HepG2 (cell line): Measurements from ENCODE around the gene DUS1L. TPM values are rescaled to one million over a fixed set of nuclear protein-coding genes. Genes with fewer than 3 reads are reported as not detected.

Experiments used
- ATRX ChIP-seq: sonication (generic); formaldehyde crosslinking; IDR thresholded peaks from 2 replicates; pipeline ENCODE4 v1.4.0; 2020; ENCODE audit warnings: missing genetic modification reagents, borderline replicate concordance
- BORCS8-MEF2B ChIP-seq: sonication (generic); formaldehyde crosslinking; IDR thresholded peaks from 2 replicates; pipeline ENCODE4 v1.8.0; 2022; ENCODE audit warnings: mild to moderate bottlenecking, missing genetic modification reagents
- DZIP1 ChIP-seq: sonication (generic); formaldehyde crosslinking; IDR thresholded peaks from 2 replicates; pipeline ENCODE4 v1.5.0; 2020; ENCODE audit warnings: mild to moderate bottlenecking, missing genetic modification reagents
- FOXK2 ChIP-seq: fragments of 450-650 bp; IDR thresholded peaks from 2 replicates; pipeline ENCODE4 v1.6.1; 2016
- MAZ ChIP-seq, 2 experiments: sonication (generic) in 1 of 2; formaldehyde crosslinking in 1 of 2; IDR thresholded peaks; 2 replicates each; pipeline versions ENCODE4 v1.5.0 to v1.6.1; 2012 to 2020; ENCODE audit warnings: low read depth in 2 of 2, mild to moderate bottlenecking in 2 of 2, borderline replicate concordance in 1 of 2, improper control_type of control experiment in 1 of 2, low read length in 1 of 2, missing genetic modification reagents in 1 of 2, moderate library complexity in 1 of 2
- MTA1 ChIP-seq: sonication (generic); formaldehyde crosslinking; IDR thresholded peaks from 2 replicates; pipeline ENCODE4 v1.4.0; 2020; ENCODE audit warnings: missing genetic modification reagents, mild to moderate bottlenecking, borderline replicate concordance
- MTA3 ChIP-seq: sonication (generic); formaldehyde crosslinking; IDR thresholded peaks from 2 replicates; pipeline ENCODE4 v1.4.0; 2020; ENCODE audit warnings: missing genetic modification reagents
- MXD4 ChIP-seq: IDR thresholded peaks from 2 replicates; pipeline ENCODE4 v1.6.1; 2016; ENCODE audit warnings: mild to moderate bottlenecking, missing biosample characterization, missing genetic modification reagents
- NFKB2 ChIP-seq: sonication (generic); formaldehyde crosslinking; IDR thresholded peaks from 2 replicates; pipeline ENCODE4 v1.4.0; 2020; ENCODE audit warnings: missing genetic modification reagents, borderline replicate concordance
- NFRKB ChIP-seq: fragments of 450-650 bp; IDR thresholded peaks from 2 replicates; pipeline ENCODE4 v1.6.1; 2017
- PITX1 ChIP-seq: sonication (generic); formaldehyde crosslinking; IDR thresholded peaks from 2 replicates; pipeline ENCODE4 v1.5.1; 2020; ENCODE audit warnings: mild to moderate bottlenecking, missing genetic modification reagents
- SMARCE1 ChIP-seq: fragments of 450-650 bp; IDR thresholded peaks from 2 replicates; pipeline ENCODE4 v1.6.1; 2017; ENCODE audit warnings: borderline replicate concordance
- YEATS4 ChIP-seq: sonication (generic); formaldehyde crosslinking; IDR thresholded peaks from 2 replicates; pipeline ENCODE4 v1.4.0; 2020; ENCODE audit warnings: missing genetic modification reagents, borderline replicate concordance
- ZNF235 ChIP-seq: sonication (generic); formaldehyde crosslinking; IDR thresholded peaks from 2 replicates; pipeline ENCODE4 v1.8.1; 2023; ENCODE audit warnings: mild to moderate bottlenecking, missing genetic modification reagents, borderline replicate concordance
- ZNF251 ChIP-seq: sonication (generic); formaldehyde crosslinking; IDR thresholded peaks from 2 replicates; pipeline ENCODE4 v1.9.0; 2021; ENCODE audit warnings: mild to moderate bottlenecking, missing genetic modification reagents
- ZNF264 ChIP-seq: sonication (generic); formaldehyde crosslinking; IDR thresholded peaks from 2 replicates; pipeline ENCODE4 v1.4.0; 2020; ENCODE audit warnings: missing genetic modification reagents
- ZNF589 ChIP-seq: sonication (generic); formaldehyde crosslinking; conservative IDR thresholded peaks from 2 replicates; pipeline ENCODE4 v1.8.0; 2022; ENCODE audit warnings: mild to moderate bottlenecking, moderate library complexity, missing genetic modification reagents
- ZNF891 ChIP-seq: sonication (generic); formaldehyde crosslinking; IDR thresholded peaks from 2 replicates; pipeline ENCODE4 v1.5.0; 2020; ENCODE audit warnings: mild to moderate bottlenecking, missing genetic modification reagents
- polyA plus RNA-seq, 8 experiments: library from polyadenylated mRNA; depleted of rRNA in 3 of 8; stranded (reverse) in 7 of 8; unstranded in 1 of 8; fragments of >200 nt; fragmentation: Illumina TruSeq in 4 of 8; extraction: Trizol in 4 of 8; gene quantifications; 2 replicates each; pipeline versions ENCODE4 v1.2.1 to v1.2.3, GENCODE V29; 2011 to 2016; ENCODE audit warnings: low read depth in 4 of 8, missing spikeins in 1 of 8, mixed read lengths in 1 of 8; ENCODE audit not compliant: insufficient read depth in 1 of 8
- total RNA-seq, 5 experiments: library from RNA; depleted of rRNA; stranded (reverse); fragments of >200 nt; fragmentation: Illumina TruSeq; extraction: Trizol; gene quantifications; 2 replicates each; pipeline ENCODE4 v1.2.3, GENCODE V29; 2016; ENCODE audit warnings: low read depth in 1 of 5
- TF ChIP-seq, protein P1 (sequence below): sonication (generic); formaldehyde crosslinking; IDR thresholded peaks from 2 replicates; pipeline ENCODE4 v1.4.0; 2020; ENCODE audit warnings: missing genetic modification reagents
- TF ChIP-seq, protein P2 (sequence below): IDR thresholded peaks from 2 replicates; pipeline ENCODE4 v1.6.1; 2016

Gene DUS1L
- total and polyA plus RNA-seq, 2 of the 13 experiments (the other 11 are each of a cell fraction or from before 2014, with no cell fraction given): 81.0 to 109 TPM

DNA sequence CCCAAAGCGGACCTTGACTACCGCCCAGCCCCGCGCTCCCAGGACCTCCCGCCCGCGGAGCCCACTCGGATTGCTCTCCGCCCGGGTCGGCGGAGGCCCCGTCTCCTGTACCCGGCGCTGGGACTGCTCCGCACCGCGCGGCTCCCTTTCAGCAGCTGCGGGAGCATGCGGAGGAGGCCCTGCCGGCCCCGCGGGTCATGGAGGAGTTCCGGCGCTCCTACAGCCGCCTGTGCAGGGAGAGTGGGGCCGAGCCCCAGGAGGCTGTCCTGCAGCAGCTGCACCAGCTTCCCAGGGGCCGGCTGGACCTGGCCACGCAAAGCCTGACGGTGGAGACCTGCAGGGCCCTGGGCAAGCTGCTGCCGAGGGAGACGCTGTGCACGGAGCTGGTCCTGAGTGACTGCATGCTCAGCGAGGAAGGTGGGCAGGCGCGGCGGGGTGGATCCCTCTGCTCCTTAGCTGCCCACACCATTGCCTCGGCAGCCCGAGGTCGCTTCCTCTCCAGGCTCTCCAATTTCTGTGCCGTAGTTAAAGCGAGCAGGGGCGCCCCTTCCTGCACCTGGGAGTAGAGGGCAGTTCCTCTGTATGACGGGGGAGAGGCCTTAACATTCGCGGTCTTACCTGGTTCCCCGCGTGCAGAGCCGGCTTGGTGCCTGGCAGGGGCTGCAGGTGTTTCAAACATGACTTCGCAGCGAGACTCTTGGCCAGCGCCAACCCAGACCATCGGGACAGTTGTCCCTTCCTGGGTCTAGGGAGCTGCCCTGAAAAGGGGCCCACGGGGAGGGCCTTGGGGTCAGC is 42.0 kb downstream of the DUS1L start (continued):
- TF ChIP-seq ZNF235 (CRISPR knock-in tag) (0 out of 2 replicates have a peak, but pooled peaks have one; percentile 83), ZNF264 (CRISPR knock-in tag) (peak; percentile 18; the same call in 1 of the 2 replicates), ATRX (CRISPR knock-in tag) (no peak), NFKB2 (CRISPR knock-in tag) (0 out of 2 replicates have a peak, but pooled peaks have one; percentile 26), ZNF891 (CRISPR knock-in tag) (peak; percentile 68), MXD4 (CRISPR knock-in tag) (0 out of 2 replicates have a peak, but pooled peaks have one; percentile 6), DZIP1 (CRISPR knock-in tag) (peak; percentile 78; the same call in 1 of the 2 replicates), ZNF251 (CRISPR knock-in tag) (no peak), ZNF589 (peak; percentile 56; the same call in 1 of the 2 replicates), MTA1 (0 out of 2 replicates have a peak, but pooled peaks have one; percentile 30), MTA3 (no peak), MAZ (IDR thresholded peaks at IDR 0.05; ENCODE audit: borderline replicate concordance, low read depth, low read length) (no peak), MAZ (CRISPR knock-in tag; IDR thresholded peaks at IDR 0.05; ENCODE audit: low read depth) (peak; percentile 29), FOXK2 (no peak), BORCS8-MEF2B (peak; percentile 85), SMARCE1 (no peak), NFRKB (no peak), PITX1 (CRISPR knock-in tag) (0 out of 2 replicates have a peak, but pooled peaks have one; percentile 1), YEATS4 (CRISPR knock-in tag) (peak; percentile 59)
- TF ChIP-seq, protein P1, sequence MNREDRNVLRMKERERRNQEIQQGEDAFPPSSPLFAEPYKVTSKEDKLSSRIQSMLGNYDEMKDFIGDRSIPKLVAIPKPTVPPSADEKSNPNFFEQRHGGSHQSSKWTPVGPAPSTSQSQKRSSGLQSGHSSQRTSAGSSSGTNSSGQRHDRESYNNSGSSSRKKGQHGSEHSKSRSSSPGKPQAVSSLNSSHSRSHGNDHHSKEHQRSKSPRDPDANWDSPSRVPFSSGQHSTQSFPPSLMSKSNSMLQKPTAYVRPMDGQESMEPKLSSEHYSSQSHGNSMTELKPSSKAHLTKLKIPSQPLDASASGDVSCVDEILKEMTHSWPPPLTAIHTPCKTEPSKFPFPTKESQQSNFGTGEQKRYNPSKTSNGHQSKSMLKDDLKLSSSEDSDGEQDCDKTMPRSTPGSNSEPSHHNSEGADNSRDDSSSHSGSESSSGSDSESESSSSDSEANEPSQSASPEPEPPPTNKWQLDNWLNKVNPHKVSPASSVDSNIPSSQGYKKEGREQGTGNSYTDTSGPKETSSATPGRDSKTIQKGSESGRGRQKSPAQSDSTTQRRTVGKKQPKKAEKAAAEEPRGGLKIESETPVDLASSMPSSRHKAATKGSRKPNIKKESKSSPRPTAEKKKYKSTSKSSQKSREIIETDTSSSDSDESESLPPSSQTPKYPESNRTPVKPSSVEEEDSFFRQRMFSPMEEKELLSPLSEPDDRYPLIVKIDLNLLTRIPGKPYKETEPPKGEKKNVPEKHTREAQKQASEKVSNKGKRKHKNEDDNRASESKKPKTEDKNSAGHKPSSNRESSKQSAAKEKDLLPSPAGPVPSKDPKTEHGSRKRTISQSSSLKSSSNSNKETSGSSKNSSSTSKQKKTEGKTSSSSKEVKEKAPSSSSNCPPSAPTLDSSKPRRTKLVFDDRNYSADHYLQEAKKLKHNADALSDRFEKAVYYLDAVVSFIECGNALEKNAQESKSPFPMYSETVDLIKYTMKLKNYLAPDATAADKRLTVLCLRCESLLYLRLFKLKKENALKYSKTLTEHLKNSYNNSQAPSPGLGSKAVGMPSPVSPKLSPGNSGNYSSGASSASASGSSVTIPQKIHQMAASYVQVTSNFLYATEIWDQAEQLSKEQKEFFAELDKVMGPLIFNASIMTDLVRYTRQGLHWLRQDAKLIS (CRISPR knock-in tag): 0 out of 2 replicates have a peak, but pooled peaks have one; percentile 48
- TF ChIP-seq, protein P2, sequence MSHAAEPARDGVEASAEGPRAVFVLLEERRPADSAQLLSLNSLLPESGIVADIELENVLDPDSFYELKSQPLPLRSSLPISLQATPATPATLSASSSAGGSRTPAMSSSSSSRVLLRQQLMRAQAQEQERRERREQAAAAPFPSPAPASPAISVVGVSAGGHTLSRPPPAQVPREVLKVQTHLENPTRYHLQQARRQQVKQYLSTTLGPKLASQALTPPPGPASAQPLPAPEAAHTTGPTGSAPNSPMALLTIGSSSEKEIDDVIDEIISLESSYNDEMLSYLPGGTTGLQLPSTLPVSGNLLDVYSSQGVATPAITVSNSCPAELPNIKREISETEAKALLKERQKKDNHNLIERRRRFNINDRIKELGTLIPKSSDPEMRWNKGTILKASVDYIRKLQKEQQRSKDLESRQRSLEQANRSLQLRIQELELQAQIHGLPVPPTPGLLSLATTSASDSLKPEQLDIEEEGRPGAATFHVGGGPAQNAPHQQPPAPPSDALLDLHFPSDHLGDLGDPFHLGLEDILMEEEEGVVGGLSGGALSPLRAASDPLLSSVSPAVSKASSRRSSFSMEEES (CRISPR knock-in tag): no peak
